H1 (cell line): Measurements from ENCODE around the gene UNC79. TPM values are rescaled to one million over a fixed set of nuclear protein-coding genes. Genes with fewer than 3 reads are reported as not detected.
A peak's percentile ranks its signal among the peaks of the same experiment; 100 is the strongest.

Experiments used
- CTCF ChIA-PET: fragments of 300-600 bp; sonication (Branson Sonifier 250); formaldehyde crosslinking; loops from one replicate; lab custom pipeline; 2021; ENCODE audit not compliant: partially characterized antibody; lab: Charles Lee
- POLR2A ChIA-PET: fragments of 300-600 bp; sonication (Branson Sonifier 250); formaldehyde crosslinking; loops from one replicate; lab custom pipeline; 2021; ENCODE audit warnings: inconsistent platforms; ENCODE audit not compliant: partially characterized antibody; lab: Charles Lee
- DNase-seq, 2 experiments: peaks; one replicate each; pipeline versions ENCODE4 v3.0.0 to v3.0.0-alpha.2; 2010 to 2022; ENCODE audit warnings: low spot score in 2 of 2, low read depth in 1 of 2, mixed read lengths in 1 of 2
- FAIRE-seq: peaks from 2 replicates; lab custom pipeline; 2011; peaks lifted over from hg19 to GRCh38; lab: Jason Lieb, UNC
- H2AFZ ChIP-seq: 2 replicates; pipeline ENCODE4 v1.8.1; 2012; ENCODE audit warnings: low read length, inconsistent platforms
- H2AK5ac ChIP-seq: 2 replicates; pipeline ENCODE4 v1.6.1; 2013; ENCODE audit warnings: low read depth, low read length
- H2BK120ac ChIP-seq: replicated peaks from 2 replicates; pipeline ENCODE3; 2013; ENCODE audit warnings: low read depth, low read length, inconsistent platforms
- H2BK12ac ChIP-seq: 2 replicates; pipeline ENCODE4 v1.6.1; 2013; ENCODE audit warnings: low read depth, low read length
- H2BK15ac ChIP-seq: 2 replicates; pipeline ENCODE4 v1.6.1; 2013; ENCODE audit warnings: low read length
- H2BK20ac ChIP-seq: 2 replicates; pipeline ENCODE4 v1.6.1; 2013; ENCODE audit warnings: low read length
- H2BK5ac ChIP-seq: 2 replicates; pipeline ENCODE4 v1.6.1; 2013; ENCODE audit warnings: low read depth, low read length
- H3K14ac ChIP-seq: 2 replicates; pipeline ENCODE4 v1.6.1; 2013; ENCODE audit warnings: inconsistent platforms; ENCODE audit not compliant: insufficient read length
- H3K18ac ChIP-seq: 2 replicates; pipeline ENCODE4 v1.6.1; 2013; ENCODE audit warnings: low read length; ENCODE audit errors: extremely low read depth
- H3K23ac ChIP-seq: 2 replicates; pipeline ENCODE4 v1.6.1; 2013; ENCODE audit warnings: inconsistent platforms; ENCODE audit not compliant: insufficient read length
- H3K23me2 ChIP-seq: 2 replicates; pipeline ENCODE4 v1.6.1; 2013; ENCODE audit warnings: low read depth, low read length
- H3K27ac ChIP-seq: 2 replicates; pipeline ENCODE4 v1.6.1; 2011; ENCODE audit warnings: low read depth, low read length, inconsistent platforms
- H3K27me3 ChIP-seq, 4 experiments: replicated peaks in 1 of 4; 1 replicate in 1 of 4; 2 replicates in 3 of 4; pipeline versions ENCODE4 v1.6.1 to v1.8.1; 2011 to 2013; ENCODE audit warnings: low read length in 3 of 4, mild to moderate bottlenecking in 3 of 4, inconsistent platforms in 2 of 4, mixed read lengths in 2 of 4, moderate library complexity in 1 of 4; ENCODE audit not compliant: control insufficient read depth in 3 of 4, insufficient read depth in 3 of 4; ENCODE audit errors: extremely low read depth in 1 of 4
- H3K36me3 ChIP-seq, 4 experiments: 2 replicates each; pipeline versions ENCODE4 v1.6.1 to v1.8.1; 2011 to 2013; ENCODE audit warnings: mild to moderate bottlenecking in 4 of 4, low read length in 3 of 4, moderate library complexity in 2 of 4, control low read depth in 1 of 4, inconsistent platforms in 1 of 4; ENCODE audit not compliant: insufficient read depth in 4 of 4, control insufficient read depth in 2 of 4
- H3K4ac ChIP-seq: replicated peaks from 2 replicates; pipeline ENCODE3; 2013; ENCODE audit warnings: low read length, low read depth, mixed read lengths, inconsistent platforms; ENCODE audit not compliant: insufficient read length
- H3K4me1 ChIP-seq, 4 experiments: replicated peaks in 1 of 4; 1 replicate in 1 of 4; 2 replicates in 3 of 4; pipeline versions ENCODE4 v1.6.1 to v1.8.1; 2011 to 2013; ENCODE audit warnings: low read length in 3 of 4, inconsistent platforms in 2 of 4, mixed read lengths in 1 of 4; ENCODE audit not compliant: insufficient read depth in 4 of 4, control insufficient read depth in 3 of 4
- H3K4me2 ChIP-seq, 2 experiments: 2 replicates each; pipeline versions ENCODE4 v1.6.1 to v1.8.1; 2011 to 2013; ENCODE audit warnings: low read depth in 2 of 2, low read length in 2 of 2, control low read depth in 1 of 2, inconsistent platforms in 1 of 2, mild to moderate bottlenecking in 1 of 2; ENCODE audit not compliant: insufficient read depth in 1 of 2
- H3K4me3 ChIP-seq, 4 experiments: fragments of 200-600, 300-600 bp in 1 of 4; sonication (generic), shearing (Covaris generic), sonication (Bioruptor Twin) in 1 of 4; 2 replicates each; pipeline versions ENCODE4 v1.5.1 to v1.8.1; 2011 to 2016; ENCODE audit warnings: low read length in 4 of 4, low read depth in 3 of 4, control low read depth in 2 of 4, inconsistent platforms in 2 of 4, mild to moderate bottlenecking in 2 of 4, mixed read lengths in 1 of 4, moderate library complexity in 1 of 4; ENCODE audit not compliant: insufficient read depth in 2 of 4; ENCODE audit errors: extremely low read depth in 1 of 4
- H3K56ac ChIP-seq: replicated peaks from 2 replicates; pipeline ENCODE3; 2013; ENCODE audit warnings: low read depth, mild to moderate bottlenecking, mixed read lengths, low read length, inconsistent platforms; ENCODE audit not compliant: insufficient read length
- H3K79me1 ChIP-seq: 2 replicates; pipeline ENCODE4 v1.6.1; 2013; ENCODE audit warnings: low read depth, low read length, control low read depth
- H3K79me2 ChIP-seq, 2 experiments: 2 replicates each; pipeline versions ENCODE4 v1.6.1 to v1.8.1; 2012 to 2013; ENCODE audit warnings: low read length in 2 of 2, mild to moderate bottlenecking in 2 of 2, inconsistent platforms in 1 of 2; ENCODE audit not compliant: insufficient read depth in 2 of 2, control insufficient read depth in 1 of 2
- H3K9ac ChIP-seq, 4 experiments: replicated peaks in 1 of 4; 1 replicate in 1 of 4; 2 replicates in 3 of 4; pipeline versions ENCODE4 v1.6.1 to v1.8.1; 2011 to 2013; ENCODE audit warnings: low read depth in 3 of 4, low read length in 3 of 4, control low read depth in 2 of 4, mild to moderate bottlenecking in 2 of 4, moderate library complexity in 2 of 4, inconsistent platforms in 1 of 4; ENCODE audit errors: extremely low read depth in 1 of 4
- H3K9me3 ChIP-seq, 2 experiments: 2 replicates each; pipeline versions ENCODE4 v1.6.1 to v1.8.1; 2012 to 2013; ENCODE audit warnings: mild to moderate bottlenecking in 2 of 2, moderate library complexity in 2 of 2, control low read depth in 1 of 2, inconsistent platforms in 1 of 2, low read depth in 1 of 2, low read length in 1 of 2, mixed read lengths in 1 of 2; ENCODE audit not compliant: insufficient read depth in 2 of 2
- H4K20me1 ChIP-seq, 2 experiments: replicated peaks in 1 of 2; 2 replicates each; pipeline versions ENCODE3 to v1.8.1; 2011 to 2013; ENCODE audit warnings: inconsistent platforms in 2 of 2, low read length in 2 of 2, mild to moderate bottlenecking in 1 of 2; ENCODE audit not compliant: insufficient read depth in 2 of 2, control insufficient read depth in 1 of 2
- H4K5ac ChIP-seq: 2 replicates; pipeline ENCODE4 v1.6.1; 2013; ENCODE audit warnings: low read length, low read depth, mixed read lengths, inconsistent platforms; ENCODE audit not compliant: insufficient read length
- H4K8ac ChIP-seq: 2 replicates; pipeline ENCODE4 v1.8.0; 2013; ENCODE audit warnings: mild to moderate bottlenecking, moderate library complexity, low read length, inconsistent platforms; ENCODE audit not compliant: insufficient read depth; ENCODE audit errors: extremely low read depth
- H4K91ac ChIP-seq: replicated peaks from 2 replicates; pipeline ENCODE3; 2013; ENCODE audit warnings: low read length, mixed read lengths, inconsistent platforms; ENCODE audit not compliant: insufficient read length
- CBX8 ChIP-seq: fragments of 300-800, 300-1000 bp; sonication (generic); IDR thresholded peaks from 2 replicates; pipeline ENCODE4 v1.7.1; 2016; ENCODE audit warnings: low read depth, low read length, borderline replicate concordance
- GTF2F1 ChIP-seq: IDR thresholded peaks from 2 replicates; pipeline ENCODE4 v1.6.1; 2012; ENCODE audit warnings: low read depth, low read length, improper control_type of control experiment, borderline replicate concordance
- JUND ChIP-seq: IDR thresholded peaks from 2 replicates; pipeline ENCODE4 v1.6.1; 2011; ENCODE audit warnings: mild to moderate bottlenecking, improper control_type of control experiment, low read length
- POLR2AphosphoS5 ChIP-seq: IDR thresholded peaks from 2 replicates; pipeline ENCODE4 v1.6.1; 2011; ENCODE audit warnings: low read depth, low read length
- SIN3A ChIP-seq, 2 experiments: IDR thresholded peaks in 1 of 2; conservative IDR thresholded peaks in 1 of 2; 2 replicates each; pipeline ENCODE4 v1.6.1; 2011 to 2012; ENCODE audit warnings: low read length in 2 of 2, improper control_type of control experiment in 1 of 2, low read depth in 1 of 2, mild to moderate bottlenecking in 1 of 2
- SRF ChIP-seq: IDR thresholded peaks from 2 replicates; pipeline ENCODE4 v1.6.1; 2011; ENCODE audit warnings: mild to moderate bottlenecking, low read depth, low read length, moderate library complexity
- TAF1 ChIP-seq: IDR thresholded peaks from 2 replicates; pipeline ENCODE4 v1.6.1; 2011; ENCODE audit warnings: mild to moderate bottlenecking, low read depth, low read length
- WGBS, 2 experiments: shearing (Covaris generic) in 1 of 2; methylation state at CpG; one replicate each; pipeline versions ENCODE4 v1.1.6 to v1.1.7; 2013 to 2015; ENCODE audit warnings: low lambda C conversion rate in 2 of 2, mixed read lengths in 2 of 2, inconsistent platforms in 1 of 2, low coverage in 1 of 2, missing lambda C conversion rate in 1 of 2; ENCODE audit not compliant: insufficient replicate concordance in 2 of 2, insufficient coverage in 1 of 2, insufficient read length in 1 of 2; ENCODE audit errors: extremely low coverage in 1 of 2, missing lambda C conversion rate in 1 of 2; 5-methylcytosine and 5-hydroxymethylcytosine counted together
- polyA plus RNA-seq, 7 experiments: library from polyadenylated mRNA; depleted of rRNA in 3 of 7; stranded (reverse) in 5 of 7; unstranded in 2 of 7; fragments of >200 nt in 5 of 7; fragments of 200-250 nt in 2 of 7; gene quantifications; 1 replicate in 5 of 7; 2 replicates in 1 of 7; 4 replicates in 1 of 7; pipeline versions ENCODE4 v1.2.1 to v1.2.3, GENCODE V29; 2011 to 2013; ENCODE audit warnings: missing spikeins in 2 of 7, mixed read lengths in 2 of 7
- total RNA-seq: library from RNA; stranded (reverse); fragmentation: NEBNext Ultra II Directional; extraction: Animal tissue kit (Norgen Biotek cat#: 25700); gene quantifications from 2 replicates; pipeline ENCODE4 v1.2.1, GENCODE V29; 2021
- TF ChIP-seq, protein P1 (sequence below): IDR thresholded peaks from 2 replicates; pipeline ENCODE4 v1.6.1; 2012; ENCODE audit warnings: inconsistent platforms
- TF ChIP-seq, protein P2 (sequence below), 3 experiments: IDR thresholded peaks; 1 replicate in 2 of 3; 2 replicates in 1 of 3; pipeline versions ENCODE4 v1.5.1 to v1.6.1; 2011; ENCODE audit warnings: low read length in 3 of 3, mild to moderate bottlenecking in 3 of 3, inconsistent platforms in 2 of 3, low read depth in 1 of 3, moderate library complexity in 1 of 3; ENCODE audit not compliant: insufficient read depth in 1 of 3; ENCODE audit errors: control extremely low read depth in 1 of 3

The UNC79 gene
- total and polyA plus RNA-seq, 2 of the 8 experiments (the other 6 are each of a cell fraction or from before 2014, with no cell fraction given), result 1.8 to 2.3 TPM

DNA sequence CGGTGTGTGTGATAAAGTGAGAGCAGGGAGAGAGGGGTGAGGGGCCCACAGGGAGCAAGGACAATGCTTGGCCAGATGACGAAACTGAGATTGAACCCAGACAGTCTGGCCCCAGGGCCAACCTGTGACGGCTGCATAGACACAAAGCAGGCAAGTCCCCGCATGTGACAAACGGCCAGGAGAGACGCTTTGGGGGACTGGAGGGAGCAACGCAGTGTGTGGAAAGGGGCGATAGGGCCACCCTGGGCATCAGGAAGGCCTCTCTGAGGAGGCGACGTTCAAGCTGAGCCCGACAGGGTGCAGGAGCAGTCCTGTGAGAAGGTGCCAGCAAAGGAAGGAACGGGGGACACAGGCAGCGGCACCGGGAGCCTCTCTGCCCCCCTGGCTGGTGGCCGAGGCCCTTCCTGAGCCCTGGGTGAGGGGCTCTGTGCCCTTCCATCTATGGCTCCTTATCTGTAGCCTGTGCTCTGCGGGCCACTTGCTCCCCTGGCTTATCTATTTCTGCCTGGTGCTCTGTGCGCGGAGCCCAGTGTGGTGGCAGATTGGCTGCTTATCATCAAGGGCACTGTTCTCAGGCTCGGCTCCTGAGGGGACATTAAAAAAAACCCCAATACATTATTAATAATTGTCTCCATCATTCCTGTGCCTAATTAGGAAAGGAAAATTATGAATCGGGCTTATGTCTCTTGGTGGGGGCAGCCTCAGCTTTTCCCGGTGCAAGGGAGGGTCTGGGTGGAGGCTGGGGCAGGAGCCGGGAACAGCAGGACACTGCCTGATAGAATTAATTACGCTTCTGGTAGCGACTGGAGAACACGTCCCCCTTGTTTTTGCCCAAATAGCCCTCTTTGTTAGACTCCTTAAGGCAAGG lies 317.7 kb downstream of the UNC79 start:
- Histone ChIP-seq H3K36me3 (no peaks in the 10 kb centered on the region), H2BK5ac (peak overlapping the region; percentile 90), H3K27ac (no peak overlapping the region), H3K4me3 (no peak overlapping the region), H4K8ac (no peak overlapping the region), H3K79me2 (no peaks in the 10 kb centered on the region), H4K5ac (no peak overlapping the region), H3K27me3 (no peaks in the 10 kb centered on the region), H3K56ac (peak overlapping the region; percentile 85), H4K20me1 (peaks cover 0 to 3% of the 10 kb centered on the region in 2 experiments), H3K18ac (no peak overlapping the region; the same call in 1 of the 2 replicates), H3K4me1 (peaks cover 0 to 18% (median 6%) of the 10 kb centered on the region in 4 experiments; a peak in 4 of 7 replicates), H2BK12ac (no peak overlapping the region), H2BK20ac (no peak overlapping the region), H3K4ac (no peak overlapping the region), H3K9me3 (no peaks in the 10 kb centered on the region), H3K4me2 (no peak overlapping the region), H3K14ac (no peak overlapping the region), H3K23me2 (peaks cover 7% of the 10 kb centered on the region; the same call in 1 of the 2 replicates), H2BK15ac (peak overlapping the region; percentile 53; the same call in 1 of the 2 replicates), H3K79me1 (no peaks in the 10 kb centered on the region), H3K9ac (no peak overlapping the region), H2AK5ac (no peak overlapping the region; the same call in 1 of the 2 replicates), H4K91ac (peak overlapping the region; percentile 44), H3K23ac (no peak overlapping the region), H2BK120ac (no peak overlapping the region), H2AFZ (no peak overlapping the region)
- CTCF ChIA-PET, result interaction anchor here (0.6 to 1.1 kb wide), 2 partner anchors 8 to 33 kb away, joined by 3 to 5 read pairs; no protein-coding TSS in a partner anchor
- TF ChIP-seq GTF2F1 (no peak), CBX8 (no peak), SRF (no peak), JUND (no peak), POLR2AphosphoS5 (no peak), SIN3A (conservative IDR thresholded peaks at IDR 0.05 in 1 of 2, IDR thresholded peaks at IDR 0.05 in 1 of 2; ENCODE audit: low read depth in 1 of 2, low read length in 2 of 2) (no peak), TAF1 (no peak)
- TF ChIP-seq, protein P1, sequence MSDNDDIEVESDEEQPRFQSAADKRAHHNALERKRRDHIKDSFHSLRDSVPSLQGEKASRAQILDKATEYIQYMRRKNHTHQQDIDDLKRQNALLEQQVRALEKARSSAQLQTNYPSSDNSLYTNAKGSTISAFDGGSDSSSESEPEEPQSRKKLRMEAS, result no peak
- TF ChIP-seq, protein P2, sequence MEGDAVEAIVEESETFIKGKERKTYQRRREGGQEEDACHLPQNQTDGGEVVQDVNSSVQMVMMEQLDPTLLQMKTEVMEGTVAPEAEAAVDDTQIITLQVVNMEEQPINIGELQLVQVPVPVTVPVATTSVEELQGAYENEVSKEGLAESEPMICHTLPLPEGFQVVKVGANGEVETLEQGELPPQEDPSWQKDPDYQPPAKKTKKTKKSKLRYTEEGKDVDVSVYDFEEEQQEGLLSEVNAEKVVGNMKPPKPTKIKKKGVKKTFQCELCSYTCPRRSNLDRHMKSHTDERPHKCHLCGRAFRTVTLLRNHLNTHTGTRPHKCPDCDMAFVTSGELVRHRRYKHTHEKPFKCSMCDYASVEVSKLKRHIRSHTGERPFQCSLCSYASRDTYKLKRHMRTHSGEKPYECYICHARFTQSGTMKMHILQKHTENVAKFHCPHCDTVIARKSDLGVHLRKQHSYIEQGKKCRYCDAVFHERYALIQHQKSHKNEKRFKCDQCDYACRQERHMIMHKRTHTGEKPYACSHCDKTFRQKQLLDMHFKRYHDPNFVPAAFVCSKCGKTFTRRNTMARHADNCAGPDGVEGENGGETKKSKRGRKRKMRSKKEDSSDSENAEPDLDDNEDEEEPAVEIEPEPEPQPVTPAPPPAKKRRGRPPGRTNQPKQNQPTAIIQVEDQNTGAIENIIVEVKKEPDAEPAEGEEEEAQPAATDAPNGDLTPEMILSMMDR (IDR thresholded peaks at IDR 0.05; ENCODE audit: control extremely low read depth in 1 of 3, insufficient read depth in 1 of 3, low read depth in 1 of 3, low read length in 3 of 3), result no peak
- POLR2A ChIA-PET, result no interaction called here
- 91% methylated on average over 25 of the region's 25 CpGs; no CpG with 5 or more reads in 1 of the 2 experiments for WGBS, 2 experiments
- FAIRE-seq (no peak), DNase-seq (no peak)
